Measurements from ENCODE around the gene AP5S1.
"Not testable (repeated sequence)": the region's sequence is repeated elsewhere in the genome, so short reads cannot be mapped to it uniquely, and the experiment has no call there.

The AP5S1 gene

GRCh38 chr20:3811467-3812258, 8.7 kb upstream of the AP5S1 start:
- DNase-seq (ENCODE audit: low read depth in 2 of 2) = peak; percentile 90 to 93

DNA sequence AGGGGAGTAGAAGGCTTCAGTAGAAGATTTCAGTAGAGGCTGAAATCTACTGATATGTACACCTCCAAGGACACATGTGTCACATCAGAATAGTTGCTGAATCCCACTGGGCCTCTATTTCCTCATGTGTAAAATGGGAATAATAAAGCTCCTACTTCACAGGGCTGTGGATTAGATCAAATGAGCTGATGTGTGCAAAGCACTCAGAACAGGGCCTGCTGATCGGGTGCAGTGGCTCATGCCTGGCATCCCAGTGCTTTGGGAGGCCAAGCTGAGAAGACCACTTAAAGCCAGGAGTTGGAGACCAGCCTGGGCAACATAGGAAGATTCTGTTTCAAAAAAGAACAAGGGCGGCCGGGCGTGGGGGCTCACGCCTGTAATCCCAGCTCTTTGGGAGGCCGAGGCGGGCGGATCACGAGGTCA, 8.1 kb upstream of the AP5S1 start:
- no peak for DNase-seq (ENCODE audit: low read depth in 2 of 2)

DNA sequence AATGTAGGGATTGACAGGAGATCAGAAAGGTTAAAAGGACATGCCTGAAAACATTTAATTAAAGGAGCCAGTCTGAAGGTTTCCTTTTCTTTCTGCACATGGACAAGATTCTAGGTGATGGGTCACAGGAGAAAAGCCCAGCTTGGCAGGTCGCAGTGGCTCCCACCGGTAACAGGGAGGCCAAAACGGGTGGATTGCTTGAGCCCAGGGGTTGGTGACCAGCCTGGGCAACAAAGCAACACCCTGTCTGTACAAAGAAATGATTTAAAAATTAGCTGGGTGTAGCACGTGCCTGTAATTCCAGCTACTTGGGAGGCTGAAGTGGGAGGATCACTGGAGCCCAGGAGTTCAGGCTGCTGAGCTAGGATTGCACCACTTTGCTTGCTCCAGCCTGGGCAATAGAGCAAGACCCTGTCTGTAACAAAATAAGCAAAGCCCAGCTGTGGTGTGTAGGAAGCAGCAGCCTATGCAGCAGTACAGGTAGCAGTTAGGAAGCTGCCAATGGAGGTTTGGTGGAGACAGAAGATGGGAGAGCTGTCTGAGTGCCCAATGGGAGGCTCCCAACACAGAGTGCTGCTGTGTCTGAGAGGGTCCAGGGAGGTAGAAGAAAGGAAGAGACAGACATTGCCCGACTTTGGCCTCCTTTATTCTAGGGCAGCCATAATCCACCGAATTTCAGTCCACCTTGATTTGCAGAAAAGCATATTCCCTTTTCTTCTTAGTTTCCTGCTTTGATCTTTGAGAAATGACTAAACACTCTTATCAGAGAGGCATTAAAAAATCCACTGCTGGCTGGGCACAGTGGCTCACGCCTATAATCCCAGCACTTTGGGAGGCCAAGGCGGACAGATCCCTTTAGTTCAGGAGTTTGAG, 7.1 kb upstream of the AP5S1 start:
- no peak for DNase-seq (ENCODE audit: low read depth in 2 of 2)

DNA sequence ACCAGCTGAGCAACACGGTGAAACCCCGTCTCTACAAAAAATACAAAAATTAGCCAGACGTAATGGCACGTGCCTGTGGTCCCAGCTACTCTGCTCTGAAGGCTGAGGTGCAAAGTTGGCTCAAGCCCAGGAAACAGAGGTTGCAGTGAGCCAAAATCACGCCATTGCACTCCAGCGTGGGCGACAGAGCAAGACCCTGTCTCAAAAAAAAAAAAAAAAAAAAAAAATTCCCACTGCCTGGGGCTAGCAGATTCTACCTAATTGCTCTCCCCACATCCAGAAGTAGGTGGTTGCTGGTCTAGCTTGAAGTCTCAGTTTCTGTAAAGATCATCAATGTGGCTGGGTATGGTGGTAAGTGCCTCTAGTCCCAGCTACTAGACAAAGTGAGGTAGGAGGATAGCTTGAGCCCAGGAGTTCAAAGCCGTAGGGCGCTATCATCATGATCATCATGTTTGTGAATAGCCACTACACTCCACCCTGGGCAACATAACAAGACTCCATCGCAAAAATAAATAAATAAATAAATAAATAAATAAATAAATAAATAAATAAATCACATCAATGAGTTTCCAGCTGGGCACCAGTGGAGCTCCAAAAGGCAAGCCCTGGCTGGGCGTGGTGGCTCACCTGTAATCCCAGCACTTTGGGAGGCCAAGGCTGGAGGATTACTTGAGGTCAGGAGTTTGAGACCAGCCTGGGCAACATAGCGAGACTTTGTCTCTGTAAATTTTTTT, 6.3 kb upstream of the AP5S1 start:
- no peak for DNase-seq (ENCODE audit: low read depth in 2 of 2)

DNA sequence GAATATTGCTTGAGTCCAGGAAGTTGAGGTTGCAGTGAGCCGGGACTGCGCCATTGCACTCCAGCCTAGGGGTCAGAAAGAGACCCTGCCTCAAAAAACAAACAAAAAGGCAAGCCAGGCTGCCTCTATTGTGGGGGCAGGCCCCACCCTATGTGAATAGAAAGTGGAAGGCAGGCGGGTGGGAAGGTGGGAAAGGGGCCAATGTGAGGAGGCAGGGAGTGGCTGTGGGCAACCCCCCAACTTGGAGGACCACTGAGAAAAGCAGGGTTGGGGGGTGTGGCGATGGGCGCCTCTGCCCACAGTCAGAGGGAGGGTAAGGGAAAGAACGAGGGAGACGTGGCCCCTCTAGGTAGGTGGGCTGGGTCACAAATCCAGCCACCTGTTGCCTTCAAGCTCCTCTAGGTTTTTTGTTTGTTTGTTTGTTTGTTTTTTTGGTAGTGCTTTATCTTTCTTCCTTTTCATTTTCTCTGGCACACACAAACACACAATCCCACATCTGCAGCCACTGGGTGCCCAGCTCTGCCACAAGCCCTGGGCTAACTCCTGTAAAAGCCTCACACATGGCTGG, 5.3 kb upstream of the AP5S1 start:
- no peak for DNase-seq (ENCODE audit: low read depth in 2 of 2)

DNA sequence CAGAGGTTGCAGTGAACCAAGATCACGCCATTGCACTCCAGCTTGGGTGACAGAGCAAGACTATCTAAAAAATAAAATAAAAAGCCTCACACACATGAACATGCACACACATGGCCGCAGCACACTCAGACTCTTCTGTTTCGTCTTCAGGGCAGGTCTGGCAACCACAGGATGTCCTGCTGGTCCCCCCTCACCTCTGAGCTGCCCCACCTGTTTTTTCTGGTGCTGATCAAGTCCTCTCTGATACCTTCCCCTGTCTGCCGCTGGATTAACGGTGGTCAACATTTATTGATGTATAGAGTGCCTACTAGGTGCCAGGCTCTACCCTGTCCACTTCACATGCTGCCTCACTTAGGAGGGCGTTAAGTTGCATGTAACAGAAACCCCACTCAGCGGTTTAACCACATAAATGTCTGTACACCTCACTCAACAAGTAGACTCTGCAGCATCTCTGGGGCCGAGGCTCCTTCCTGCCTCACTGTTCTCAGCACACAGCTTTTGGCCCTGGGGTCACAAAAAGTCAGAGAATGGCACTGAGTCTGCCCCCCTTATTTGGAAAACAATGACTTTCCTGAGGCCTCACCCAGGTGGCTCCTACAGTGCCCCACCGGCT, 4.5 kb upstream of the AP5S1 start:
- no peak for DNase-seq (ENCODE audit: low read depth in 2 of 2)

DNA sequence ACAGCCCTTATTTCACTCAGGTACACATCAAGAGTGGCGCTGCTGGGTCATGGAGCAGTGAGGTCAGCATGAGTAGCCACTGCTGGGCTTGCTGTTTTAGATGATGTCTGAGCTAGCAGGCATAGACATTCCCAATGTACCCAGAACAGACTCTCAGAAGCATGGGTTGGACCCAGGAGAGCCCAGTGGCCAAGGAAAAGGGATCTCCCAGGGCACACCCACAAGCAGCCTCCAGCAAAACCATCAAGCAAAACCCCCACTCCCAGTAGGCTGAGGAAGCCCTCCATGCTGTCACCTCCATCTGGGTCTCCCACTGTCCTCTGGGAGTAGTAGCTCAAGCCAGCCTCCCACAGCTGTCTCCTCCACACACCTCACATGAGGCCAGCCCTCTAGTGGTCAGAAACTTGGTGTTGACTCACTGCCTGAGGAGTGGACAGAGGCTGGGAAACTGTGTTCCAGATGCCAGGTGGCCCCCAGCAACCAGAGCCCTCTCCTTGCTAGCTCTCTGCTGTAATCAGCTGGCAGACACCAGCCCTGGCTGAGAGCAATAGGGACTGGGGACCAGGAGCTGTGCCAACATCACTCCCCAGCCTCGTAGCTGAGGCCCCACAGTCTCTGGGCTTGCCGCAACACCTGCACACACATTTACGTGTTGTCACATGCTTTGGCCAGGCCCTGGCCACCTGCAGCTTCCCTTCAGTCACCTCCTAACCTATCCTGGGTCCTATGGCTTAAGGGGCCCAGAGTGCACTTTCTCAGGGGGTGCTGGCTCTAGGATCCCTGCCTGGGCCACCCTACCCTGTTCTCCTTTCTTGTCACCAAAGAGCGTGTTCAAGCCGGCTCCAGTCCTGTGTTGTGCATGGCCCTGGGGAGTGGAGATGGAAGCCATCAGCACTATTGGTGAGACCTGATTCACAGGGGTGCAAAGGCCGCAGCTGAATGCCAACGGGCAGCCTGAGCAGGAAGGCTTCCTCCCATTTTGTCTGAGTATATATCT, 1.9 kb upstream of the AP5S1 start:
- DNase-seq (ENCODE audit: low read depth in 2 of 2) = no peak

GRCh38 chr20:3819411-3820047, 818 bp upstream of the AP5S1 start:
- DNase-seq (ENCODE audit: low read depth in 2 of 2) = no peak

DNA sequence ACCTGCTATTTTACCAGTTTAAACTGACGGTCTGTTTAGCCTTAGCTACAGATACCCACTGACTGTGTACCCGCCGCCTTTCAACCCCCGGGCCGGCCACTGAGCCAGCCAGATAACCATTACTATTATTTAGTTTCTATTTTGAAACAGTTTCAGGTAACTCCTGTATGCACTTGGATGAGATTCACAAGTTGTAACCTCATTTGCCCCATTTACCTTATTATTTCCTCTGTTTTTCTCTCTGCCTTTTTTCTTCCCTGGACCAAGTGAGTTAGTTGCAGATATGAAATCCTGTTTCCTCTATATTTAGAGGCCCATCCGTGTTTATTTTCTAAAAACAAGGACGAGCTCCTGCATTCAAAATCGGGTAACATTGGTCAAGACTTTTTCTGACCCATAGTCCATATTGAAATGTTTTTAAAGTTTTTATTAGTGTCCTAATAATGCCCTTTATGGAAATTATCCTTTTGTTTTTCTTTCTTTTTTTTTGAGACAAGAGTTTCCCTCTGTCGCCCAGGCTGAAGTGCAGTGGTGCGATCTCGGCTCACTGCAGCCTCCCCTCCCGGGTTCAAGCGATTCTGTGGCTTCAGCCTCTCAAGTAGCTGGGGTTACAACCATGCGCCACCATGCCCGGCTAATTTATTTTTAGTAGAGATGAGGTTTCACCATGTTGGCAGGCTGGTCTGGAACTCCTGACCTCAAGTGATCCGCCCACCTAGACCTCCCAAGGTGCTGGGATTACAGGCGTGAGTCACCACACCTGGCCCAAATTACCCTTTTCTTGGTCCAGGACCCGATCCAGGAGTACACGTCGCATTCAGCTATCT, 767 bp downstream of the AP5S1 start:
- DNase-seq (ENCODE audit: low read depth in 2 of 2) = no peak

DNA sequence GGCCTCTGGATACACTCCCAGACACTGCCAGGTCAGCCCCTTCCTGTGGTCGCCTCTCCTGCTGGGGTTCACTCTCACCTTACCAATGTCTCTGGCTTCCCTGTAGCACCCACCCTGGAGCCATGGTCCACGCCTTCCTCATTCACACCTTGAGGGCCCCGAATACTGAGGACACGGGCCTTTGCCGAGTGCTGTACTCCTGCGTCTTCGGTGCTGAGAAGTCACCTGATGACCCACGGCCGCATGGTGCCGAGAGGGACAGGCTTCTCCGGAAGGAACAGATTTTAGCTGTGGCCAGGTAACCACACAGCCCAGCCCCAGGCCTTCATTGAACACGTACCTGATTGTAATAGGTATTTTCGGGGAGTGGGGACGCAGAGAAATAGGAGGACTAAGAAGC, 1.6 kb downstream of the AP5S1 start:
- no peak for DNase-seq (ENCODE audit: low read depth in 2 of 2)

GRCh38 chr20:3823881-3824280, 3.5 kb downstream of the AP5S1 start:
- DNase-seq (ENCODE audit: low read depth in 2 of 2) = no peak

GRCh38 chr20:3825526-3825925, 5.2 kb downstream of the AP5S1 start:
- no peak for DNase-seq (ENCODE audit: low read depth in 2 of 2)

DNA sequence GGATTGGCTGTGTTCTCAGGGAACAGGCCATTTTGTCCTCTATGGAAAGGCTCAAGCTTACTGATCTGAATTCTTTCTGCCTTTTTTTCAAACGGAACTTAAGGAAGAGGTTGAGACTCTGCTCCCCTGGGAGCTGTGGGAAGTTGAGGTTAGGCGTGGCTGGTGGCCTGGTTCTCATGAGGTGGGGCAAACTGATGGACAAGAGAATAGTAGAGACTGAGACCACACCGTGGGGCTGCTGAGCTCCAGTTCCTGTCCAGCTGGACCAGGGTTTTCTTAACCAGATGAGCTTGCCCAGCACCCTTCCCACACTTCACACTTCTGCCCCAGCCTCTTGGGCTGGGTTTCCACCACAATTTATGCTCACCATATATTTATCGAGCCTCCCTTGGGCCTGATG, 6.1 kb downstream of the AP5S1 start:
- no peak for DNase-seq (ENCODE audit: low read depth in 2 of 2)

- DNase-seq (ENCODE audit: low read depth in 2 of 2) = no peak
Measured at GRCh38 chr20:3828798-3829197, 8.5 kb downstream of the AP5S1 start.

DNA sequence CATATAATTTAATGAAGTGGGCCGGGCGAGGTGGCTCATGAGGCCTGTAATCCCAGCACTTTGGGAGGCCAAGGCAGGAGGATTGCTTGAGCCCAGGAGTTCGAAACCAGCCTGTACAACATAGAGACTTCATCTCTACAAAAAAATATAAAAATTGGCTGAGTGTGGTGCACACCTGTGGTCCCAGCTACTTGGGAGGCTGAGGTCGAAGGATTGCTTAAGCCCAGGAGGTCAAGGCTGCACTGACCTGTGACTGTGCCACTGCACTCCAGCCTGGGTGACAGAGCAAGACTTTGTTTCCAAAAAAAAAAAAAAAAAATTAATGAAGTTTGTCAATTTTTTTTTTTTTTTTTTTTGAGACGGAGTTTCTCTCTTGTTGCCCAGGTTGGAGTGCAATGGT, 9.5 kb downstream of the AP5S1 start:
- DNase-seq (ENCODE audit: low read depth in 2 of 2) = not testable (repeated sequence)

GRCh38 chr20:3836132-3836531, 15.8 kb downstream of the AP5S1 start:
- DNase-seq (ENCODE audit: low read depth in 2 of 2) = no peak

GRCh38 chr20:3839328-3839727, 19.0 kb downstream of the AP5S1 start:
- no peak for DNase-seq (ENCODE audit: low read depth in 2 of 2)

DNA sequence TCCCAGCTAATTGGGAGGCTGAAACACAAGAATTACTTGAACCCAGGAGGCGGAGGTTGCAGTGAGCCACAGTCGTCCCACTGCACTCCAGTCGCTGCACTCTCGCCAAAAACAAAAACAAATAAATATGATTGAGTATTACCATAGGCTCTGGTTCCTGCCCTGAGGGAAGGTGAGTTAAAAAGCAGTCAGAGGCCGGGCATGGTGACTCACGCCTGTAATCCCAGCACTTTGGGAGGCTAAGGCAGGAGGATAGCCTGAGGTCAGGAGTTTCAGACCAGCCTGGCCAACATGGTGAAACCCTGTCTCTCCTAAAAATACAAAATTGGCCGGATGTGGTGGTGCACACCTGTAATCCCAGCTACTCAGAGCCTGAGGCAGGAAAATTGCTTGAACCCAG, 19.9 kb downstream of the AP5S1 start:
- DNase-seq (ENCODE audit: low read depth in 2 of 2) = not testable (repeated sequence)

- no peak for DNase-seq (ENCODE audit: low read depth in 2 of 2)
Measured at GRCh38 chr20:3842348-3842930, 22.1 kb downstream of the AP5S1 start.

Measured in stimulated activated CD8-positive, alpha-beta memory T cell treated with anti-CD3 and anti-CD28 coated beads, Interleukin-7, amount 100 ng/mL, for 4 hours (primary cell).